Activated T-cell treated with anti-CD3 and anti-CD28 coated beads, Interleukin-2, amount 50 U/mL, for 48 hours (primary cell): Measurements from ENCODE around the gene HEATR5B.

Source experiments
- DNase-seq, 2 experiments: peaks; one replicate each; pipeline ENCODE4 v3.0.0-alpha.2; 2020

Gene HEATR5B

GRCh38 chr2:37083873-37084794 lies at the start of gene HEATR5B, which contains the start of gene GPATCH11:
HEATR5B (minus strand) TSS chr2:37084372; CDS start chr2:37083414, 958 bp downstream.
GPATCH11 (plus strand) TSS chr2:37084518; CDS start chr2:37088382, 3,864 bp downstream.
- DNase-seq, result peak; percentile 93 to 95

- no peak for DNase-seq
These were observed 48.7 kb upstream of the HEATR5B start for GRCh38 chr2:37132914-37133313.

- no peak for DNase-seq
These were observed 41.2 kb upstream of the HEATR5B start for GRCh38 chr2:37125416-37125815.

- no peak for DNase-seq
These were observed 35.0 kb upstream of the HEATR5B start for GRCh38 chr2:37119157-37119556.

- DNase-seq, result no peak
These were observed 33.4 kb upstream of the HEATR5B start for GRCh38 chr2:37117566-37117965.

GRCh38 chr2:37111958-37112357 lies 27.8 kb upstream of the HEATR5B start:
- no peak for DNase-seq

GRCh38 chr2:37110306-37111212 lies 26.4 kb upstream of the HEATR5B start:
- no peak for DNase-seq

GRCh38 chr2:37109523-37109922 lies 25.4 kb upstream of the HEATR5B start:
- DNase-seq, result no peak

- DNase-seq, result no peak
These were observed 21.0 kb upstream of the HEATR5B start for GRCh38 chr2:37105150-37105549.

- DNase-seq, result no peak
These were observed 20.0 kb upstream of the HEATR5B start for GRCh38 chr2:37104178-37104577.

- no peak for DNase-seq
These were observed 18.4 kb upstream of the HEATR5B start for GRCh38 chr2:37102588-37102987.

GRCh38 chr2:37100054-37100453 lies 15.9 kb upstream of the HEATR5B start:
- DNase-seq, result no peak

GRCh38 chr2:37098416-37099118 lies 14.4 kb upstream of the HEATR5B start:
- no peak for DNase-seq

GRCh38 chr2:37096568-37096967 lies 12.4 kb upstream of the HEATR5B start:
- DNase-seq, result no peak

GRCh38 chr2:37091873-37092272 lies 7.7 kb upstream of the HEATR5B start:
- no peak for DNase-seq

- no peak for DNase-seq
These were observed 5.9 kb upstream of the HEATR5B start for GRCh38 chr2:37090019-37090477.

GRCh38 chr2:37085731-37086147 lies 1.6 kb upstream of the HEATR5B start:
- DNase-seq, result no peak

GRCh38 chr2:37084797-37085196 lies 625 bp upstream of the HEATR5B start:
- no peak for DNase-seq

- no peak for DNase-seq
These were observed 3.5 kb downstream of the HEATR5B start for GRCh38 chr2:37080689-37081088.

- no peak for DNase-seq
These were observed 3.9 kb downstream of the HEATR5B start for GRCh38 chr2:37080266-37080665.

GRCh38 chr2:37070931-37071330 lies 13.2 kb downstream of the HEATR5B start:
- no peak for DNase-seq

GRCh38 chr2:37068686-37069085 lies 15.5 kb downstream of the HEATR5B start:
- no peak for DNase-seq

- no peak for DNase-seq
These were observed 22.4 kb downstream of the HEATR5B start for GRCh38 chr2:37061776-37062175.
